Hepatocyte (in vitro differentiated cells): ENCODE results near the gene ZNF804B. TPM values are rescaled to one million over a fixed set of nuclear protein-coding genes. Genes with fewer than 3 reads are reported as not detected.

Experiments
- DNase-seq: peaks from one replicate; pipeline ENCODE4 v3.0.0-alpha.2; 2016; ENCODE audit warnings: low spot score
- H2AFZ ChIP-seq: fragments of 200-600 bp; sonication (generic); 2 replicates; pipeline ENCODE4 v1.6.0; 2016; ENCODE audit warnings: antibody characterized with exemption, mild to moderate bottlenecking
- H3K27ac ChIP-seq: fragments of 200-600 bp; sonication (generic); 2 replicates; pipeline ENCODE4 v1.5.1; 2016; ENCODE audit warnings: mild to moderate bottlenecking
- H3K27me3 ChIP-seq: fragments of 200-600 bp; sonication (generic); 2 replicates; pipeline ENCODE4 v1.6.1; 2016
- H3K36me3 ChIP-seq: fragments of 200-600 bp; sonication (generic); replicated peaks from 2 replicates; pipeline ENCODE4 v1.5.1; 2016; ENCODE audit warnings: low read depth; ENCODE audit not compliant: insufficient read depth
- H3K4me1 ChIP-seq: fragments of 200-600 bp; sonication (generic); 2 replicates; pipeline ENCODE4 v1.5.1; 2016; ENCODE audit warnings: mild to moderate bottlenecking, moderate library complexity; ENCODE audit not compliant: insufficient read depth
- H3K4me2 ChIP-seq: fragments of 200-600 bp; sonication (generic); 2 replicates; pipeline ENCODE4 v1.6.0; 2016
- H3K4me3 ChIP-seq: fragments of 200-600 bp; sonication (generic); 2 replicates; pipeline ENCODE4 v1.5.1; 2016; ENCODE audit warnings: mild to moderate bottlenecking
- H3K79me2 ChIP-seq: fragments of 200-600 bp; sonication (generic); 2 replicates; pipeline ENCODE4 v1.6.0; 2017; ENCODE audit warnings: mild to moderate bottlenecking
- H3K9me2 ChIP-seq: fragments of 200-600 bp; sonication (generic); replicated peaks from 2 replicates; pipeline ENCODE4 v1.6.0; 2017; ENCODE audit warnings: mild to moderate bottlenecking; ENCODE audit not compliant: insufficient read depth
- H3K9me3 ChIP-seq: fragments of 200-600 bp; sonication (generic); 2 replicates; pipeline ENCODE4 v1.5.1; 2016; ENCODE audit warnings: low read depth, mild to moderate bottlenecking
- H4K20me1 ChIP-seq: fragments of 200-600 bp; sonication (generic); 2 replicates; pipeline ENCODE4 v1.6.0; 2016; ENCODE audit warnings: mild to moderate bottlenecking; ENCODE audit not compliant: insufficient read depth, poor library complexity, severe bottlenecking
- EZH2 ChIP-seq: fragments of 200-600 bp; sonication (generic); IDR thresholded peaks from 2 replicates; pipeline ENCODE4 v1.6.1; 2016; ENCODE audit warnings: antibody characterized with exemption, mild to moderate bottlenecking, borderline replicate concordance
- EZH2phosphoT487 ChIP-seq: fragments of 200-600 bp; sonication (generic); IDR thresholded peaks from one replicate; pipeline ENCODE4 v1.6.1; 2018; ENCODE audit warnings: antibody characterized with exemption, mild to moderate bottlenecking, low read depth, moderate library complexity; ENCODE audit not compliant: unreplicated experiment, severe bottlenecking
- WGBS: methylation state at CpG from one replicate; pipeline ENCODE4 v1.1.6; 2016; ENCODE audit warnings: low lambda C conversion rate; ENCODE audit errors: missing lambda C conversion rate; 5-methylcytosine and 5-hydroxymethylcytosine counted together
- polyA plus RNA-seq: library from polyadenylated mRNA; unstranded; fragments of >200 nt; fragmentation: Nextera tagmentation; extraction: Ambion mirVana; gene quantifications from 2 replicates; pipeline ENCODE4 v1.2.1, GENCODE V29; 2016
- total RNA-seq: library from RNA; depleted of rRNA; stranded (reverse); fragments of >200 nt; gene quantifications from 2 replicates; pipeline ENCODE4 v1.2.3, GENCODE V29; 2014
- TF ChIP-seq, protein P1 (sequence below): fragments of 200-600 bp; sonication (generic); IDR thresholded peaks from 2 replicates; pipeline ENCODE4 v1.5.1; 2016; ENCODE audit warnings: antibody characterized with exemption, mild to moderate bottlenecking; ENCODE audit not compliant: poor library complexity

Gene ZNF804B
- total and polyA plus RNA-seq, 2 experiments from 2014 or later: not detected

DNA sequence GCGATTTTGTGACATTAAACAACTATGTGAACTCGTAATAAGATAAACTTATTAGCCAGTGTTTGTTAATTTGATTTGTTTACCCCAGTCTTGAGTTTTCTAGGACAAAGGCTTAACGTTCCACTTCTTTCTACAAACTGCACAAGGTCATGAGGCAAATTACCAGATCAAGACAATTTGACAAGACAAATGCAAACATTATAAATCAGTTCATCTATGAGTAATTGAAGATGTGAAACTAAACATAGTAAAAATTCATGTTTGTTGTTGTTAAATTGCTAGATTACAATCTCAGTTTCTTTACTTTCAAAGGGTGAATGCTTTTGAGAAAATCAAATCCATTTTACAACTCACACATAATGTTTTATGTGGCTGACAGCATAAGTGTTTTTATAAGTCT lies 13.4 kb upstream of the ZNF804B start:
- Histone ChIP-seq H3K9me3 (no peaks in the 10 kb centered on the region), H2AFZ (no peak overlapping the region), H3K27ac (no peak overlapping the region), H3K4me3 (no peak overlapping the region), H3K36me3 (no peaks in the 10 kb centered on the region), H3K4me2 (no peak overlapping the region), H4K20me1 (no peaks in the 10 kb centered on the region), H3K27me3 (no peaks in the 10 kb centered on the region), H3K9me2 (no peaks in the 10 kb centered on the region), H3K79me2 (no peaks in the 10 kb centered on the region), H3K4me1 (no peaks in the 10 kb centered on the region)
- WGBS: 42% methylated on average over 3 of the region's 3 CpGs
- TF ChIP-seq EZH2phosphoT487 (no peak), EZH2 (no peak)
- TF ChIP-seq, protein P1, sequence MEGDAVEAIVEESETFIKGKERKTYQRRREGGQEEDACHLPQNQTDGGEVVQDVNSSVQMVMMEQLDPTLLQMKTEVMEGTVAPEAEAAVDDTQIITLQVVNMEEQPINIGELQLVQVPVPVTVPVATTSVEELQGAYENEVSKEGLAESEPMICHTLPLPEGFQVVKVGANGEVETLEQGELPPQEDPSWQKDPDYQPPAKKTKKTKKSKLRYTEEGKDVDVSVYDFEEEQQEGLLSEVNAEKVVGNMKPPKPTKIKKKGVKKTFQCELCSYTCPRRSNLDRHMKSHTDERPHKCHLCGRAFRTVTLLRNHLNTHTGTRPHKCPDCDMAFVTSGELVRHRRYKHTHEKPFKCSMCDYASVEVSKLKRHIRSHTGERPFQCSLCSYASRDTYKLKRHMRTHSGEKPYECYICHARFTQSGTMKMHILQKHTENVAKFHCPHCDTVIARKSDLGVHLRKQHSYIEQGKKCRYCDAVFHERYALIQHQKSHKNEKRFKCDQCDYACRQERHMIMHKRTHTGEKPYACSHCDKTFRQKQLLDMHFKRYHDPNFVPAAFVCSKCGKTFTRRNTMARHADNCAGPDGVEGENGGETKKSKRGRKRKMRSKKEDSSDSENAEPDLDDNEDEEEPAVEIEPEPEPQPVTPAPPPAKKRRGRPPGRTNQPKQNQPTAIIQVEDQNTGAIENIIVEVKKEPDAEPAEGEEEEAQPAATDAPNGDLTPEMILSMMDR: no peak
- DNase-seq: no peak

DNA sequence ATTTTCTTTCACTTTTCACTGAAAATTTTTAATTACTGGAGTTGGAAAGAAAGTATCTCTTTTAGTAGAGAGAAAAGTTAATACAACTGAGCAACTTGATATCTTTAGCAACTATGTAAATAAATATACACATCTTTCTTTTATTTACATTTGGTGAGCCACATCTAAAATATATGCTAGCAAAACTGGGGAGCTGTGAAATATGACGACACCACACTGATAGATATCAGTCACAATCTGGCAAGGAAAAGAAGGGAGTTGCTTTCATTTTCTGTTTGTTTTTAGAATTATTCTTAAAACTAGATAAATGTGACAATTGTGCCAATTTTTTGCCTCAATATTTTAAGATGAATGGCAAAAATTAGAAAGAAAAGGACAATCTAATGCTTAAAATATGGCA lies 2.7 kb upstream of the ZNF804B start:
- Histone ChIP-seq H3K4me3 (no peak overlapping the region), H3K27me3 (peaks cover 52% of the 10 kb centered on the region), H3K79me2 (no peaks in the 10 kb centered on the region), H3K27ac (no peak overlapping the region), H3K36me3 (no peaks in the 10 kb centered on the region), H4K20me1 (no peaks in the 10 kb centered on the region), H3K9me2 (no peaks in the 10 kb centered on the region), H3K4me1 (no peaks in the 10 kb centered on the region), H3K4me2 (no peak overlapping the region), H3K9me3 (no peaks in the 10 kb centered on the region), H2AFZ (no peak overlapping the region)
- 89% methylated on average over 1 of the region's 1 CpG for whole genome bisulfite sequencing
- DNase-seq: no peak
- TF ChIP-seq EZH2: no peak
- TF ChIP-seq, protein P1: no peak
- no peak for TF ChIP-seq EZH2phosphoT487

DNA sequence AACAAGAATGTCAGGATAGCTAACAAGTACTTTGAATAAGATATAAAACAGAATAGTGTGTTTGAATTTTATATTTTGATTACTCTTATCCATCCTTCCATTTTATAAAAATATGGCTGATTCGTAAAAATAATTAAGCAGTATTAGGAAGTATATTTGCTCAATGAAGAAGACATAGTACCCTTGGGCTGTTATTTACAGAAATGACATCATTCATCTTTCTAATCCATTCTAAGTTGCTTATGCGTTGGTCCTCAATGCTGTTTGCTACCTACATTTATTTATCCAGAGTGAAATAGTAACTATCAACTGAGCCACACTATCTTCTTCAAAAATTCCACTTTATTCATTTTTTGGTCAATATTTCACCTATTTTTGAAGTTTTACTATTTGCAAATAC lies 2.1 kb upstream of the ZNF804B start:
- DNase-seq: no peak
- 82% methylated on average over 2 of the region's 2 CpGs for WGBS
- peaks cover 58% of the 10 kb centered on the region for H3K27me3 ChIP-seq

More for the DNA sequence above, 2.1 kb upstream of the ZNF804B start:
- Histone ChIP-seq H4K20me1 (no peaks in the 10 kb centered on the region), H3K4me2 (no peak overlapping the region), H3K36me3 (no peaks in the 10 kb centered on the region), H2AFZ (no peak overlapping the region), H3K4me1 (no peaks in the 10 kb centered on the region), H3K27ac (no peak overlapping the region), H3K4me3 (no peak overlapping the region), H3K9me3 (no peaks in the 10 kb centered on the region), H3K9me2 (no peaks in the 10 kb centered on the region), H3K79me2 (no peaks in the 10 kb centered on the region)
- no peak for TF ChIP-seq EZH2phosphoT487
- no peak for TF ChIP-seq EZH2
- TF ChIP-seq, protein P1: no peak
